Measurements from ENCODE around the gene CLEC4F.

CLEC4F gene

GRCh38 chr2:70772486-70773155 lies 47.8 kb downstream of the CLEC4F start:
- H3F3A ChIP-seq (ENCODE audit: control insufficient read depth, insufficient read depth) = no peaks in the 10 kb centered on the region
- no peaks in the 10 kb centered on the region for H3K36me3 ChIP-seq (ENCODE audit: control insufficient read depth, low read length)
- no peaks in the 10 kb centered on the region for H4K20me1 ChIP-seq (ENCODE audit: control insufficient read depth, insufficient read depth, low read depth, low read length)
- H3K4me2 ChIP-seq (ENCODE audit: low read length) = no peak overlapping the region
- TF ChIP-seq EZH2phosphoT487 (IDR thresholded peaks at IDR 0.05; ENCODE audit: borderline replicate concordance, low read length) (no peak), CTCF (IDR thresholded peaks at IDR 0.05; ENCODE audit: low read depth, low read length, poor library complexity, severe bottlenecking) (no peak)
- peaks cover 3% of the 10 kb centered on the region for H3K4me1 ChIP-seq (ENCODE audit: control insufficient read depth, low read length)
- no peaks in the 10 kb centered on the region for H3K9me3 ChIP-seq (ENCODE audit: control insufficient read depth, insufficient read depth, low read length)
- H3K9me2 ChIP-seq (replicated peaks; ENCODE audit: control insufficient read depth, low read length) = no peaks in the 10 kb centered on the region
- H3K27ac ChIP-seq (ENCODE audit: low read depth, low read length) = no peak overlapping the region
- peaks cover 37% of the 10 kb centered on the region for H3K27me3 ChIP-seq (ENCODE audit: control insufficient read depth, low read length)
- no peaks in the 10 kb centered on the region for H3K79me2 ChIP-seq (ENCODE audit: control insufficient read depth, low read length)
- H3K4me3 ChIP-seq (ENCODE audit: low read length) = no peak overlapping the region

DNA sequence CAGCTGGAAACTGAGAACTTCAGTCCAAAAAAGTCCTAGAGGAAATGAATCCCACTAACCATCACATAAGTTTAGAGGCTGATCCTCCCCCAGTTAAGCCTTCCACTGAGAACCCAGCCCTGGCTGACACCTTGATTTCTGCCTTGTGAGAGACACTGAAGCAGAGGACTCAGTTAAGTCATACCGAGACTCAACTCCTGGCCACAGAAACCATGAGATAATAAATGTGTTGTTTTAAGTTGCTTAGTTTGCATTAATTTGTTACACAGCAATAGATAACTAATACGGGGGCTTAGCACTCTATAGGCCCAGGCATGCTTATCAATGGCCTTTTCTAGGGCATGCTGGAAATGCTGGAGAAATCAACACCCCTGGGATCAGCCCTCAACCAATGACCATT lies 49.0 kb downstream of the CLEC4F start:
- Histone ChIP-seq H3K36me3 (ENCODE audit: control insufficient read depth, low read length) (no peaks in the 10 kb centered on the region), H3K9me3 (ENCODE audit: control insufficient read depth, insufficient read depth, low read length) (no peaks in the 10 kb centered on the region), H4K20me1 (ENCODE audit: control insufficient read depth, insufficient read depth, low read depth, low read length) (no peaks in the 10 kb centered on the region), H3F3A (ENCODE audit: control insufficient read depth, insufficient read depth) (no peaks in the 10 kb centered on the region), H3K27ac (ENCODE audit: low read depth, low read length) (no peak overlapping the region), H3K4me3 (ENCODE audit: low read length) (no peak overlapping the region), H3K27me3 (ENCODE audit: control insufficient read depth, low read length) (peaks cover 48% of the 10 kb centered on the region), H3K9me2 (replicated peaks; ENCODE audit: control insufficient read depth, low read length) (no peaks in the 10 kb centered on the region), H3K79me2 (ENCODE audit: control insufficient read depth, low read length) (no peaks in the 10 kb centered on the region; the same call in 1 of the 2 replicates), H3K4me2 (ENCODE audit: low read length) (no peak overlapping the region), H3K4me1 (ENCODE audit: control insufficient read depth, low read length) (peaks cover 12% of the 10 kb centered on the region)
- no peak for TF ChIP-seq CTCF (IDR thresholded peaks at IDR 0.05; ENCODE audit: low read depth, low read length, poor library complexity, severe bottlenecking)
- TF ChIP-seq EZH2phosphoT487 (IDR thresholded peaks at IDR 0.05; ENCODE audit: borderline replicate concordance, low read length) = no peak

- peaks cover 47% of the 10 kb centered on the region for H3K27me3 ChIP-seq (ENCODE audit: control insufficient read depth, low read length)
- H3K36me3 ChIP-seq (ENCODE audit: control insufficient read depth, low read length) = no peaks in the 10 kb centered on the region
- H3F3A ChIP-seq (ENCODE audit: control insufficient read depth, insufficient read depth) = no peaks in the 10 kb centered on the region
- H4K20me1 ChIP-seq (ENCODE audit: control insufficient read depth, insufficient read depth, low read depth, low read length) = no peaks in the 10 kb centered on the region
- H3K9me2 ChIP-seq (replicated peaks; ENCODE audit: control insufficient read depth, low read length) = no peaks in the 10 kb centered on the region
- peaks cover 13% of the 10 kb centered on the region for H3K4me1 ChIP-seq (ENCODE audit: control insufficient read depth, low read length)
- H3K27ac ChIP-seq (ENCODE audit: low read depth, low read length) = no peak overlapping the region
- H3K79me2 ChIP-seq (ENCODE audit: control insufficient read depth, low read length) = peaks cover 4% of the 10 kb centered on the region; the same call in 1 of the 2 replicates
- H3K9me3 ChIP-seq (ENCODE audit: control insufficient read depth, insufficient read depth, low read length) = no peaks in the 10 kb centered on the region
- TF ChIP-seq EZH2phosphoT487 (IDR thresholded peaks at IDR 0.05; ENCODE audit: borderline replicate concordance, low read length) (no peak), CTCF (IDR thresholded peaks at IDR 0.05; ENCODE audit: low read depth, low read length, poor library complexity, severe bottlenecking) (no peak)
- H3K4me3 ChIP-seq (ENCODE audit: low read length) = no peak overlapping the region
- no peak overlapping the region for H3K4me2 ChIP-seq (ENCODE audit: low read length)
Observed at GRCh38 chr2:70769450-70769849, 50.9 kb downstream of the CLEC4F start.
